Measurements from ENCODE around the gene SNX8. TPM values are rescaled to one million over a fixed set of nuclear protein-coding genes. Genes with fewer than 3 reads are reported as not detected.

The SNX8 gene
- total and polyA plus RNA-seq, 4 donors: 8.7 to 20.8 (median 14.8) TPM

DNA sequence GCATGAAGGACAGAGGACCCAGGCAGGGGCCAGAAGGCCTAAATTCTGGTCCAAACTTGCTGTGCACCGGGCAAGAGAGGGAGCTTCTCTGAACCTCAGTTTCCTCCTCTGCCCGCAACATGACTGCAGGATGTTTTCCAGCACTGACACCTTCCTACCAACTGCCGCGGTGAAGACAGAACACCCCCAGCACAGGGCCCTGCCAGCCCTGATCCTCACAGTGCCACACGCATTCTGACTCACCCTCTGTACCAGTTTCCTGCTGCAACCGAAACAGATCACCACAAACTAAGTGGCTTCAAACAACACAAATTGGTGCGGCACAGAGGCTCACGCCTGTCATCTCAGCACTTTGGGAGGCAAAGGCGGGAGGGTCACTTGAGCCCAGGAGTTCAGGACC lies 99.6 kb downstream of the SNX8 start:
- DNase-seq (ENCODE audit: low spot score): no peak
- Histone ChIP-seq H3K27ac (ENCODE audit: low read depth in 1 of 2, low read length in 2 of 2) (no peak overlapping the region), H3K9ac (ENCODE audit: low read depth in 1 of 2, low read length in 2 of 2) (no peak overlapping the region), H3K4me3 (ENCODE audit: low read depth in 1 of 3, low read length in 3 of 3) (no peak overlapping the region), H3K4me1 (ENCODE audit: control insufficient read depth in 4 of 4, insufficient read depth in 4 of 4, low read length in 3 of 4) (no peaks in the 10 kb centered on the region), H3K27me3 (ENCODE audit: control insufficient read depth in 4 of 4, insufficient read depth in 4 of 4, low read length in 3 of 4) (no peaks in the 10 kb centered on the region), H3K9me3 (ENCODE audit: control insufficient read depth in 4 of 4, low read length in 3 of 4) (no peaks in the 10 kb centered on the region), H3K36me3 (ENCODE audit: control insufficient read depth in 4 of 4, insufficient read depth in 3 of 4, low read depth in 1 of 4, low read length in 3 of 4) (peaks cover 6 to 61% (median 29%) of the 10 kb centered on the region in 4 donors)
- 92% methylated on average over 9 of the region's 9 CpGs for WGBS
- no peak for TF ChIP-seq RXRA (IDR thresholded peaks at IDR 0.05)
- TF ChIP-seq GABPA (IDR thresholded peaks at IDR 0.05 in 1 of 2, conservative IDR thresholded peaks at IDR 0.05 in 1 of 2): no peak
- TF ChIP-seq EGR1 (IDR thresholded peaks at IDR 0.05; ENCODE audit: low read depth in 2 of 2): no peak
- TF ChIP-seq, protein P1, sequence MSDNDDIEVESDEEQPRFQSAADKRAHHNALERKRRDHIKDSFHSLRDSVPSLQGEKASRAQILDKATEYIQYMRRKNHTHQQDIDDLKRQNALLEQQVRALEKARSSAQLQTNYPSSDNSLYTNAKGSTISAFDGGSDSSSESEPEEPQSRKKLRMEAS (IDR thresholded peaks at IDR 0.05): no peak

DNA sequence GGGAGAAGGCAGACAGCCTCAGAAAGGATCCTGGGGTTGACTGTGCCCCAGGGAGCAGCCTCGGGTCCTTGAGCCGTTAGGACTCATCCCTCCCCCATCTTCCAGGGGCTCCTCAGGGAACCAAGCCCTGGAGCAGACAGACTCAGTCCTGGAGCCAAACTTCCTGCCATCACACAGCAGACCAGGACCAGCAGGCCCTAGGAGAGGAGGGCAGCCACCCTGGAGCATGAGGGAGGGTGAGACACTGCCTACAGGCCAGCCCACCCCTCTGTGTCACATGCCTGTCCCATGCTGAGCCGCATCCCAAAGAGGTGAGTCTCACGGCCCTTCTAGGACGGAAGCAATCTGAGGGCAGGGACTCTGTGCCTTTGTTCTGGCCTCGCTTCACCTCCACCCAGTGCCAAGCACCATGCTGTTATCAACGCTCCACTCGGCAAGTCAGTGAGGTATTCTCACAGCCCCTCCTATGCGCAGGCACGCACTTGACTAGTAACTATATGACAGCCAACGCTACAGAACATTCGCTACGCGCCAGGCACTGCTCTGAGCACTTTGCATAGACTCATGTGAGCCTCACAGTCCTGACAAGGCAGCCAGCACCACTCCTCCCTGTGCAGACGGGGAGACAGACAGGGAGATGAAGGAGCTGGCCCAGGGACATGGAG lies 100.6 kb downstream of the SNX8 start:
- H3K4me1 ChIP-seq (ENCODE audit: control insufficient read depth in 4 of 4, insufficient read depth in 4 of 4, low read length in 3 of 4): no peaks in the 10 kb centered on the region
- H3K9me3 ChIP-seq (ENCODE audit: control insufficient read depth in 4 of 4, low read length in 3 of 4): no peaks in the 10 kb centered on the region
- H3K36me3 ChIP-seq (ENCODE audit: control insufficient read depth in 4 of 4, insufficient read depth in 3 of 4, low read depth in 1 of 4, low read length in 3 of 4): peaks cover 6 to 61% (median 29%) of the 10 kb centered on the region in 4 donors
- WGBS: 96% methylated on average over 15 of the region's 15 CpGs
- H3K27ac ChIP-seq (ENCODE audit: low read depth in 1 of 2, low read length in 2 of 2): no peak overlapping the region
- H3K27me3 ChIP-seq (ENCODE audit: control insufficient read depth in 4 of 4, insufficient read depth in 4 of 4, low read length in 3 of 4): no peaks in the 10 kb centered on the region
- H3K9ac ChIP-seq (ENCODE audit: low read depth in 1 of 2, low read length in 2 of 2): no peak overlapping the region
- H3K4me3 ChIP-seq (ENCODE audit: low read depth in 1 of 3, low read length in 3 of 3): no peak overlapping the region
- DNase-seq (ENCODE audit: low spot score): no peak
- TF ChIP-seq, protein P2, sequence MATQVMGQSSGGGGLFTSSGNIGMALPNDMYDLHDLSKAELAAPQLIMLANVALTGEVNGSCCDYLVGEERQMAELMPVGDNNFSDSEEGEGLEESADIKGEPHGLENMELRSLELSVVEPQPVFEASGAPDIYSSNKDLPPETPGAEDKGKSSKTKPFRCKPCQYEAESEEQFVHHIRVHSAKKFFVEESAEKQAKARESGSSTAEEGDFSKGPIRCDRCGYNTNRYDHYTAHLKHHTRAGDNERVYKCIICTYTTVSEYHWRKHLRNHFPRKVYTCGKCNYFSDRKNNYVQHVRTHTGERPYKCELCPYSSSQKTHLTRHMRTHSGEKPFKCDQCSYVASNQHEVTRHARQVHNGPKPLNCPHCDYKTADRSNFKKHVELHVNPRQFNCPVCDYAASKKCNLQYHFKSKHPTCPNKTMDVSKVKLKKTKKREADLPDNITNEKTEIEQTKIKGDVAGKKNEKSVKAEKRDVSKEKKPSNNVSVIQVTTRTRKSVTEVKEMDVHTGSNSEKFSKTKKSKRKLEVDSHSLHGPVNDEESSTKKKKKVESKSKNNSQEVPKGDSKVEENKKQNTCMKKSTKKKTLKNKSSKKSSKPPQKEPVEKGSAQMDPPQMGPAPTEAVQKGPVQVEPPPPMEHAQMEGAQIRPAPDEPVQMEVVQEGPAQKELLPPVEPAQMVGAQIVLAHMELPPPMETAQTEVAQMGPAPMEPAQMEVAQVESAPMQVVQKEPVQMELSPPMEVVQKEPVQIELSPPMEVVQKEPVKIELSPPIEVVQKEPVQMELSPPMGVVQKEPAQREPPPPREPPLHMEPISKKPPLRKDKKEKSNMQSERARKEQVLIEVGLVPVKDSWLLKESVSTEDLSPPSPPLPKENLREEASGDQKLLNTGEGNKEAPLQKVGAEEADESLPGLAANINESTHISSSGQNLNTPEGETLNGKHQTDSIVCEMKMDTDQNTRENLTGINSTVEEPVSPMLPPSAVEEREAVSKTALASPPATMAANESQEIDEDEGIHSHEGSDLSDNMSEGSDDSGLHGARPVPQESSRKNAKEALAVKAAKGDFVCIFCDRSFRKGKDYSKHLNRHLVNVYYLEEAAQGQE (IDR thresholded peaks at IDR 0.05): no peak
- TF ChIP-seq NR2F2 (IDR thresholded peaks at IDR 0.05): no peak
- no peak for TF ChIP-seq ZBTB33 (IDR thresholded peaks at IDR 0.05)
- TF ChIP-seq, protein P3, sequence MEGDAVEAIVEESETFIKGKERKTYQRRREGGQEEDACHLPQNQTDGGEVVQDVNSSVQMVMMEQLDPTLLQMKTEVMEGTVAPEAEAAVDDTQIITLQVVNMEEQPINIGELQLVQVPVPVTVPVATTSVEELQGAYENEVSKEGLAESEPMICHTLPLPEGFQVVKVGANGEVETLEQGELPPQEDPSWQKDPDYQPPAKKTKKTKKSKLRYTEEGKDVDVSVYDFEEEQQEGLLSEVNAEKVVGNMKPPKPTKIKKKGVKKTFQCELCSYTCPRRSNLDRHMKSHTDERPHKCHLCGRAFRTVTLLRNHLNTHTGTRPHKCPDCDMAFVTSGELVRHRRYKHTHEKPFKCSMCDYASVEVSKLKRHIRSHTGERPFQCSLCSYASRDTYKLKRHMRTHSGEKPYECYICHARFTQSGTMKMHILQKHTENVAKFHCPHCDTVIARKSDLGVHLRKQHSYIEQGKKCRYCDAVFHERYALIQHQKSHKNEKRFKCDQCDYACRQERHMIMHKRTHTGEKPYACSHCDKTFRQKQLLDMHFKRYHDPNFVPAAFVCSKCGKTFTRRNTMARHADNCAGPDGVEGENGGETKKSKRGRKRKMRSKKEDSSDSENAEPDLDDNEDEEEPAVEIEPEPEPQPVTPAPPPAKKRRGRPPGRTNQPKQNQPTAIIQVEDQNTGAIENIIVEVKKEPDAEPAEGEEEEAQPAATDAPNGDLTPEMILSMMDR (IDR thresholded peaks at IDR 0.05; ENCODE audit: low read depth, low read length, missing input control): no peak
- TF ChIP-seq HNF4G (IDR thresholded peaks at IDR 0.05): no peak
- no peak for TF ChIP-seq RAD21 (IDR thresholded peaks at IDR 0.05)
- no peak for TF ChIP-seq TAF1 (conservative IDR thresholded peaks at IDR 0.05)
- no peak for TF ChIP-seq YY1 (IDR thresholded peaks at IDR 0.05)
- no peak for TF ChIP-seq HNF4A (conservative IDR thresholded peaks at IDR 0.05)
- TF ChIP-seq JUND (IDR thresholded peaks at IDR 0.05): no peak
- TF ChIP-seq SP1 (IDR thresholded peaks at IDR 0.05): no peak
- TF ChIP-seq FOXA2 (IDR thresholded peaks at IDR 0.05): no peak
- TF ChIP-seq, protein P1 (IDR thresholded peaks at IDR 0.05): no peak
- TF ChIP-seq EGR1 (IDR thresholded peaks at IDR 0.05; ENCODE audit: low read depth in 2 of 2): no peak
- no peak for TF ChIP-seq FOXA1 (IDR thresholded peaks at IDR 0.05)
- TF ChIP-seq, protein P4, sequence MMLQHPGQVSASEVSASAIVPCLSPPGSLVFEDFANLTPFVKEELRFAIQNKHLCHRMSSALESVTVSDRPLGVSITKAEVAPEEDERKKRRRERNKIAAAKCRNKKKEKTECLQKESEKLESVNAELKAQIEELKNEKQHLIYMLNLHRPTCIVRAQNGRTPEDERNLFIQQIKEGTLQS (IDR thresholded peaks at IDR 0.05): no peak
- TF ChIP-seq GABPA (IDR thresholded peaks at IDR 0.05 in 1 of 2, conservative IDR thresholded peaks at IDR 0.05 in 1 of 2): no peak
- TF ChIP-seq RXRA (IDR thresholded peaks at IDR 0.05): no peak

All from liver (tissue), 9 donors.